Breast epithelium (tissue), 4 donors: ENCODE data around the gene SLC4A4. TPM values are rescaled to one million over a fixed set of nuclear protein-coding genes. Genes with fewer than 3 reads are reported as not detected.

Source experiments
- DNase-seq, 2 donors: peaks; one replicate each; pipeline ENCODE4 v3.0.0-alpha.2; 2019; ENCODE audit warnings: low spot score in 2 of 2
- H3K27ac ChIP-seq, 2 donors: fragments of 200-600 bp; sonication (generic) in 1 of 2; one replicate each; pipeline ENCODE4 v1.5.1; 2016 to 2019; ENCODE audit warnings: mild to moderate bottlenecking in 1 of 2
- H3K27me3 ChIP-seq, 2 donors: fragments of 200-600 bp; sonication (generic) in 1 of 2; one replicate each; pipeline versions ENCODE4 v1.5.1 to v1.6.0; 2017 to 2019; ENCODE audit warnings: control low read depth in 1 of 2, mild to moderate bottlenecking in 1 of 2
- H3K36me3 ChIP-seq: fragments of 200-600 bp; one replicate; pipeline ENCODE4 v1.5.1; 2019
- H3K4me1 ChIP-seq, 2 donors: fragments of 200-600 bp; sonication (generic); one replicate each; pipeline ENCODE4 v1.5.1; 2016 to 2019; ENCODE audit warnings: control low read depth in 1 of 2
- H3K4me3 ChIP-seq, 3 donors: fragments of 200-600 bp; sonication (generic); 1 replicate in 2 of 3; 2 replicates in 1 of 3; pipeline ENCODE4 v1.5.1; 2016 to 2019; ENCODE audit warnings: mild to moderate bottlenecking in 3 of 3, moderate library complexity in 2 of 3
- H3K9me3 ChIP-seq, 2 donors: fragments of 200-600 bp; sonication (generic) in 1 of 2; one replicate each; pipeline ENCODE4 v1.5.1; 2016 to 2019; ENCODE audit warnings: control low read depth in 1 of 2
- CTCF ChIP-seq, 3 donors: fragments of 450-650 bp; IDR thresholded peaks; one replicate each; pipeline ENCODE4 v1.5.1; 2016 to 2017; ENCODE audit warnings: antibody characterized with exemption in 3 of 3, mild to moderate bottlenecking in 3 of 3, moderate library complexity in 3 of 3
- POLR2A ChIP-seq: fragments of 450-650 bp; IDR thresholded peaks from one replicate; pipeline ENCODE4 v1.6.1; 2016; ENCODE audit warnings: antibody characterized with exemption, mild to moderate bottlenecking, moderate library complexity
- POLR2AphosphoS5 ChIP-seq, 3 donors: sonication (generic); formaldehyde crosslinking; IDR thresholded peaks; one replicate each; pipeline ENCODE4 v1.6.1; 2017; ENCODE audit warnings: antibody characterized with exemption in 3 of 3
- intact Hi-C: fragments of 100-400 bp; cut with DNase I; formaldehyde crosslinking; loops from one replicate; pipeline ENCODE4 v1.15.1; 2023; ENCODE audit warnings: low total_unique reads
- total RNA-seq, 3 donors: library from RNA; depleted of rRNA; stranded (reverse); fragments of >200 nt; gene quantifications; one replicate each; pipeline ENCODE4 v1.1.0, GENCODE V29; 2016

The SLC4A4 gene
- total RNA-seq, 3 donors from 2014 or later: 1.3 to 6.7 (median 1.4) TPM

DNA sequence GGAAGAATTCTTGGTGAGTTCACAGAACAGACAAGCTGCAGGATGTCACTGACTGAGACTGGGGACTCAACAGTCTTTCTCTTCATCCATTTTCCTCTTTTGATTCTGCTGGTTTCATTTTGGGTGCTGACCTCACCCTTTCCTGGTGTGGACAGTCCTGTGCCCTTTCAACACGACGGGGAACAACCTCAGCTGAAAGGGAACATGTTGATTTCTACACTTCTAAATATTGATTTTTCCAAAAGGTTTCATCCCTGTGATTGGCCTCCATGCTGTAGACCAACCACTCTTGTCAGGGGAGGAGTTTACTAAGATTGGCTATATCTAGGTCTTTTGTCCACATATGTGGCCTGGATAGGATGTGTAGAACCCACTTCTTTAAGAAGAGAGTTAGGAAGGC, 91.8 kb downstream of the SLC4A4 start:
- Histone ChIP-seq H3K9me3 (peaks cover 0 to 5% of the 10 kb centered on the region in 2 donors), H3K36me3 (no peaks in the 10 kb centered on the region), H3K4me1 (no peaks in the 10 kb centered on the region), H3K27me3 (no peaks in the 10 kb centered on the region), H3K4me3 (no peak overlapping the region), H3K27ac (no peak overlapping the region)
- intact Hi-C loops: no loop called here
- no peak for DNase-seq
- TF ChIP-seq POLR2AphosphoS5 (IDR thresholded peaks at IDR 0.05) (no peak), CTCF (IDR thresholded peaks at IDR 0.05) (no peak), POLR2A (no peak)

GRCh38 chr4:71440612-71441011, 101.8 kb downstream of the SLC4A4 start:
- H3K4me3 ChIP-seq: no peak overlapping the region
- no peaks in the 10 kb centered on the region for H3K4me1 ChIP-seq
- no peak for DNase-seq
- no peak for TF ChIP-seq CTCF (IDR thresholded peaks at IDR 0.05)
- no peak for TF ChIP-seq POLR2AphosphoS5 (IDR thresholded peaks at IDR 0.05)
- TF ChIP-seq POLR2A: no peak
- intact Hi-C loops: no loop called here
- no peaks in the 10 kb centered on the region for H3K36me3 ChIP-seq
- H3K9me3 ChIP-seq: no peaks in the 10 kb centered on the region
- H3K27ac ChIP-seq: no peak overlapping the region
- H3K27me3 ChIP-seq: no peaks in the 10 kb centered on the region

GRCh38 chr4:71441186-71442169, 102.7 kb downstream of the SLC4A4 start:
- H3K4me3 ChIP-seq: no peak overlapping the region
- H3K36me3 ChIP-seq: no peaks in the 10 kb centered on the region
- no peak for DNase-seq
- H3K27me3 ChIP-seq: no peaks in the 10 kb centered on the region
- no peaks in the 10 kb centered on the region for H3K9me3 ChIP-seq
- intact Hi-C loops: no loop called here
- no peak overlapping the region for H3K27ac ChIP-seq
- no peaks in the 10 kb centered on the region for H3K4me1 ChIP-seq
- TF ChIP-seq CTCF (IDR thresholded peaks at IDR 0.05) (no peak), POLR2AphosphoS5 (IDR thresholded peaks at IDR 0.05) (no peak), POLR2A (no peak)

- intact Hi-C loops: no loop called here
These were observed 103.5 kb downstream of the SLC4A4 start for GRCh38 chr4:71442336-71442735.

More at GRCh38 chr4:71442336-71442735, 103.5 kb downstream of the SLC4A4 start:
- Histone ChIP-seq H3K9me3 (no peaks in the 10 kb centered on the region), H3K4me1 (no peaks in the 10 kb centered on the region), H3K27me3 (no peaks in the 10 kb centered on the region), H3K27ac (no peak overlapping the region), H3K36me3 (no peaks in the 10 kb centered on the region), H3K4me3 (no peak overlapping the region)
- no peak for TF ChIP-seq CTCF (IDR thresholded peaks at IDR 0.05)
- no peak for TF ChIP-seq POLR2A
- TF ChIP-seq POLR2AphosphoS5 (IDR thresholded peaks at IDR 0.05): no peak
- no peak for DNase-seq
